Stomach (tissue), 9 donors: ENCODE results near the gene URM1. TPM values are rescaled to one million over a fixed set of nuclear protein-coding genes. Genes with fewer than 3 reads are reported as not detected.
A peak's percentile ranks its signal among the peaks of the same experiment; 100 is the strongest.

Experiments
- DNase-seq, 2 donors: peaks; one replicate each; pipeline versions ENCODE4 v3.0.0 to v3.0.0-alpha.2; 2013 to 2019
- H3K27ac ChIP-seq, 5 donors: fragments of 200-600 bp in 4 of 5; sonication (generic) in 4 of 5; one replicate each; pipeline ENCODE4 v1.5.1; 2013 to 2019; ENCODE audit warnings: mild to moderate bottlenecking in 1 of 5, moderate library complexity in 1 of 5
- H3K27me3 ChIP-seq, 3 donors: fragments of 200-600 bp; sonication (generic); one replicate each; pipeline ENCODE4 v1.5.1; 2017 to 2019; ENCODE audit warnings: mixed run types in 1 of 3
- H3K36me3 ChIP-seq, 4 donors: fragments of 200-600 bp; sonication (generic); 1 replicate in 3 of 4; 2 replicates in 1 of 4; pipeline ENCODE4 v1.5.1; 2016 to 2019
- H3K4me1 ChIP-seq, 4 donors: fragments of 200-600 bp; sonication (generic); one replicate each; pipeline ENCODE4 v1.5.1; 2016 to 2019
- H3K4me3 ChIP-seq, 4 donors: fragments of 200-600 bp; sonication (generic) in 3 of 4; one replicate each; pipeline ENCODE4 v1.5.1; 2016 to 2019; ENCODE audit warnings: mild to moderate bottlenecking in 1 of 4
- H3K9me3 ChIP-seq, 4 donors: fragments of 200-600 bp; sonication (generic); one replicate each; pipeline ENCODE4 v1.5.1; 2016 to 2019
- CTCF ChIP-seq, 7 experiments: fragments of 450-650 bp in 4 of 7; fragments of 200-600 bp in 3 of 7; sonication (generic) in 3 of 7; IDR thresholded peaks; one replicate each; pipeline ENCODE4 v1.5.1; 2016 to 2019; ENCODE audit warnings: antibody characterized with exemption in 7 of 7, control low read depth in 2 of 7, mild to moderate bottlenecking in 1 of 7
- EP300 ChIP-seq: sonication (generic); formaldehyde crosslinking; IDR thresholded peaks from one replicate; pipeline ENCODE4 v1.6.1; 2017; ENCODE audit warnings: antibody characterized with exemption
- POLR2A ChIP-seq, 4 donors: fragments of 450-650 bp; IDR thresholded peaks; one replicate each; pipeline ENCODE4 v1.6.1; 2016; ENCODE audit warnings: antibody characterized with exemption in 4 of 4, control low read depth in 2 of 4, mild to moderate bottlenecking in 1 of 4, moderate library complexity in 1 of 4
- POLR2AphosphoS5 ChIP-seq, 3 donors: sonication (generic); formaldehyde crosslinking; IDR thresholded peaks; one replicate each; pipeline ENCODE4 v1.6.1; 2016; ENCODE audit warnings: antibody characterized with exemption in 3 of 3
- WGBS, 5 donors: extraction: QIAGEN DNeasy Blood & Tissue Kit in 3 of 5; methylation state at CpG; one replicate each; pipeline versions ENCODE4 v1.1.5 to v1.1.7; 2013 to 2018; 5-methylcytosine and 5-hydroxymethylcytosine counted together
- intact Hi-C: fragments of 100-400 bp; cut with DNase I; formaldehyde crosslinking; loops from one replicate; pipeline ENCODE4 v1.15.1; 2023; ENCODE audit warnings: low total_unique reads
- polyA plus RNA-seq, 3 donors: library from polyadenylated mRNA; stranded (reverse); fragments of 200-250 nt; gene quantifications; one replicate each; pipeline ENCODE4 v1.2.3, GENCODE V29; 2013
- total RNA-seq, 5 donors: library from RNA; depleted of rRNA; stranded (reverse); fragments of >200 nt; gene quantifications; one replicate each; pipeline versions ENCODE4 v1.1.0 to v1.2.3, GENCODE V29; 2014 to 2016
- donor health status: healthy with polysubstance abuse.
- donor health status: Bipolar disorder and iron deficiency.
- donor health status: healthy.

URM1 gene
- total and polyA plus RNA-seq, 8 donors: 0.58 to 59.3 (median 25.9) TPM

GRCh38 chr9:128323212-128323730 lies 47.9 kb upstream of the URM1 start:
- Histone ChIP-seq H3K4me1 (peaks cover 20 to 38% (median 38%) of the 10 kb centered on the region in 4 donors), H3K27ac (peak overlapping the region; percentile 87 to 96 (median 92)), H3K9me3 (no peaks in the 10 kb centered on the region), H3K36me3 (peaks cover 23 to 58% (median 50%) of the 10 kb centered on the region in 4 donors), H3K27me3 (no peaks in the 10 kb centered on the region), H3K4me3 (peak overlapping the region; percentile 78 to 97 (median 92))
- WGBS, 5 donors: 21 to 25% (median 22%) methylated on average over 16 of the region's 16 CpGs
- intact Hi-C loops: no loop called here
- no peak for TF ChIP-seq POLR2AphosphoS5 (IDR thresholded peaks at IDR 0.05)
- no peak for TF ChIP-seq POLR2A (IDR thresholded peaks at IDR 0.05)
- TF ChIP-seq EP300: no peak
- TF ChIP-seq CTCF (IDR thresholded peaks at IDR 0.05): no peak
- no peak for DNase-seq

GRCh38 chr9:128323791-128324190 lies 47.4 kb upstream of the URM1 start:
- peaks cover 24 to 58% (median 50%) of the 10 kb centered on the region in 4 donors for H3K36me3 ChIP-seq
- WGBS, 5 donors: 81 to 87% (median 83%) methylated on average over 12 of the region's 12 CpGs
- H3K27me3 ChIP-seq: no peaks in the 10 kb centered on the region
- H3K4me1 ChIP-seq: peaks cover 20 to 40% (median 38%) of the 10 kb centered on the region in 4 donors
- H3K4me3 ChIP-seq: peak overlapping the region; percentile 78 to 97 (median 92)
- intact Hi-C loops: no loop called here
- peak overlapping the region in 2 of 5 donors; percentile 87 to 92 for H3K27ac ChIP-seq
- no peak for TF ChIP-seq POLR2AphosphoS5 (IDR thresholded peaks at IDR 0.05)
- TF ChIP-seq CTCF (IDR thresholded peaks at IDR 0.05): no peak
- TF ChIP-seq POLR2A (IDR thresholded peaks at IDR 0.05): no peak
- TF ChIP-seq EP300: no peak
- no peak for DNase-seq
- H3K9me3 ChIP-seq: no peaks in the 10 kb centered on the region

- DNase-seq: no peak
- peaks cover 24 to 57% (median 53%) of the 10 kb centered on the region in 4 donors for H3K36me3 ChIP-seq
- WGBS, 5 donors: 92 to 100% (median 100%) methylated on average over 1 of the region's 1 CpG
- no peaks in the 10 kb centered on the region for H3K27me3 ChIP-seq
- intact Hi-C loops: no loop called here
- no peak overlapping the region for H3K27ac ChIP-seq
- no peak overlapping the region for H3K4me3 ChIP-seq
- H3K9me3 ChIP-seq: no peaks in the 10 kb centered on the region
- no peak for TF ChIP-seq POLR2AphosphoS5 (IDR thresholded peaks at IDR 0.05)
- TF ChIP-seq POLR2A (IDR thresholded peaks at IDR 0.05): no peak
- TF ChIP-seq EP300: no peak
- TF ChIP-seq CTCF (IDR thresholded peaks at IDR 0.05): no peak
- peaks cover 20 to 46% (median 38%) of the 10 kb centered on the region in 4 donors for H3K4me1 ChIP-seq
Observed at GRCh38 chr9:128324401-128324800, 46.8 kb upstream of the URM1 start.

- 86 to 91% (median 90%) methylated on average over 12 to 13 of the region's 13 CpGs for WGBS, 5 donors
- H3K9me3 ChIP-seq: no peaks in the 10 kb centered on the region
- peaks cover 24 to 59% (median 48%) of the 10 kb centered on the region in 4 donors for H3K36me3 ChIP-seq
- DNase-seq: no peak
- peaks cover 20 to 50% (median 38%) of the 10 kb centered on the region in 4 donors for H3K4me1 ChIP-seq
- intact Hi-C loops: no loop called here
- H3K4me3 ChIP-seq: no peak overlapping the region
- TF ChIP-seq EP300: no peak
- no peak for TF ChIP-seq POLR2A (IDR thresholded peaks at IDR 0.05)
- no peak for TF ChIP-seq POLR2AphosphoS5 (IDR thresholded peaks at IDR 0.05)
- H3K27me3 ChIP-seq: no peaks in the 10 kb centered on the region
- no peak overlapping the region for H3K27ac ChIP-seq
Observed at GRCh38 chr9:128325629-128326028, 45.5 kb upstream of the URM1 start.

- H3K36me3 ChIP-seq: peaks cover 0 to 59% (median 44%) of the 10 kb centered on the region in 4 donors
- no peak overlapping the region for H3K4me3 ChIP-seq
- H3K4me1 ChIP-seq: peaks cover 0 to 12% (median 0%) of the 10 kb centered on the region in 4 donors
- no peaks in the 10 kb centered on the region for H3K27me3 ChIP-seq
- TF ChIP-seq EP300: no peak
- TF ChIP-seq CTCF (IDR thresholded peaks at IDR 0.05): no peak
- no peak for TF ChIP-seq POLR2AphosphoS5 (IDR thresholded peaks at IDR 0.05)
- no peak for TF ChIP-seq POLR2A (IDR thresholded peaks at IDR 0.05)
- intact Hi-C loops: no loop called here
- no peak for DNase-seq
- no peaks in the 10 kb centered on the region for H3K9me3 ChIP-seq
- H3K27ac ChIP-seq: no peak overlapping the region
- 85 to 92% (median 91%) methylated on average over 11 of the region's 11 CpGs for WGBS, 5 donors
Observed at GRCh38 chr9:128333451-128333869, 37.7 kb upstream of the URM1 start.
